HCT116 (cell line): ENCODE data around the gene STOML3.

Experiments used
- EZH2 ChIP-seq: fragments of 200-600 bp; sonication (generic); IDR thresholded peaks from 2 replicates; pipeline ENCODE4 v1.6.1; 2017; ENCODE audit warnings: antibody characterized with exemption, mixed run types
- MAX ChIP-seq: IDR thresholded peaks from 2 replicates; pipeline ENCODE4 v1.6.1; 2012
- POLR2AphosphoS5 ChIP-seq: IDR thresholded peaks from 2 replicates; pipeline ENCODE4 v1.6.1; 2011; ENCODE audit warnings: mild to moderate bottlenecking, low read depth, low read length, moderate library complexity

DNA sequence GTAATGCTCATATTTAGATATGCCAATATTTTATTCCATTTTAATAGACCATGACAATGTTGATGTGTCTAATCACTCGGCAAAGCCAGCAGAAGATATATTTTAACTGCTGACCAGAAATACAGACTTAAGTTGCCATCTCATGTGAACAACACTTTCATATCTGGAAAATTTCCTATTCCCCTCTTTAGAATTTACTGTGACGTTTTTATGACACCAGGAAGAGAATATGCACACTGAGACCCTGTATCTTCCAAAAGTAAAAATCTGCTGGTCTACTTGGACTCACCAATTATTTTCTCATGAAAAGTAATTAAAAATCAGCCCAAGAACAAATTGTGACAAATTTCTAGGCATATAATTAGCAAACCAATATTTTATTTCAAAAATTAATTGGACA lies 45.2 kb upstream of the STOML3 start:
- no peak for TF ChIP-seq POLR2AphosphoS5
- no peak for TF ChIP-seq MAX
- TF ChIP-seq EZH2 = no peak
